Right lobe of liver (tissue), 4 donors: ENCODE results near the gene PTAR1.

Source experiments
- CTCF ChIP-seq, 4 donors: fragments of 200-600 bp in 3 of 4; fragments of 450-650 bp in 1 of 4; IDR thresholded peaks; one replicate each; pipeline versions ENCODE4 v1.5.1 to v1.8.0; 2016 to 2022; ENCODE audit warnings: antibody characterized with exemption in 4 of 4, mild to moderate bottlenecking in 2 of 4
- POLR2A ChIP-seq: fragments of 450-650 bp; IDR thresholded peaks from one replicate; pipeline ENCODE4 v1.6.1; 2017; ENCODE audit warnings: antibody characterized with exemption, mild to moderate bottlenecking
- donor health status: DM: no; HTN: no; CAD: no.
- donor health status: DM: no; HTN: no; CAD: no.
- donor health status: DM: no; HTN: yes; CAD: no.

DNA sequence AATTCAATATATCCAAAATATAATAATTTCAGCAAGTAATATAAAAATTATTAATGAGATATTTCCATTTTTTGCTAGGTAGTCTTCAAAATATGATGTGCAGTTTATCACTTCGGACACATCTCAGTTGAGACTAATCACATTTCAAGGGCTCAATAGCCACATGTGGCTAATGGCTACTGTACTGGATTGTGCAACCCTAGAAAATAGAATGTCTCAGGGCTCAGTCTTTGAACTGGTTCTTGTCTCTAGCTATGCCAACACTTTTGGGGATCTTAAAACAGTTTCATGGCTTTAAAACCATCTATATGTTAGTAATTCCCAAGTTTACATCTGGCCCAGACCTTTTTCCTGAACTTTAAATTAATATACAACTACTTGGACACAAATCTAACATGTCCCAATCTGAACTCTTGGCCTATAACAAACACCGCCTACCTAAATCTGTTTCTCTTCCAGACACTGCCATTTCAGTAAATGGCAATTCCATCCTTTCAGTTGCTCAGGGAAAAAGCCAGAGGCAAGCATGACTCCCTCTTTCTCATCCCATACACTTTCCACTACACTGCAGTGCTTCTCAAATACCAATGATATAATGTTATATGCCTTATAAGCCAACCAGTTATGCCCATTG is 18.8 kb downstream of the PTAR1 start:
- no peak for TF ChIP-seq POLR2A
- no peak for TF ChIP-seq CTCF (IDR thresholded peaks at IDR 0.05)
